ENCODE data around the gene NFIC. TPM values are rescaled to one million over a fixed set of nuclear protein-coding genes. Genes with fewer than 3 reads are reported as not detected.
"Not testable (repeated sequence)": the region's sequence is repeated elsewhere in the genome, so short reads cannot be mapped to it uniquely, and the experiment has no call there.

NFIC gene
- total and polyA plus RNA-seq, 3 donors from 2014 or later: 56.5 to 127 (median 113) TPM

DNA sequence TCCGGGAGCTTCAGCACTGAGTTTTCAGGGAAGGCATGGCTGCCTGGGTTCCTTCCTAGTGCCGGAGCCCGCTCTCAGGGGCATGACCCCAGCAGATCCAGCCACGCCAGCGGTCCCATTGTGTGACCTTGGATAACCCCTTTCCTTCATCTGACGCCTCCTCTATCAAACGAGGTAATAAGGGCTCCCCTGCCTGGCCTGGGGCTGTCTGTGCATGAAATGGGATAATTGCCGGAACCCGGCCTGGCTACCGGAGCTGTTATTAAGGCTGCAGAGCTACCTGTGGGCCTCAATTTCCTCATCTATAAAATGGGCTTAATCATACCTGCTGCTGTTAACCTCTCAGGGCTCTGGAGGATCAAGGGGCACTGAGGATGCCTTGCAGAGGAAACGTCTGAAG, 18.3 kb upstream of the NFIC start:
- Histone ChIP-seq H3K4me1 (peaks cover 22% of the 10 kb centered on the region), H3K36me3 (ENCODE audit: low read depth, missing control alignments) (no peaks in the 10 kb centered on the region), H3K9me3 (no peaks in the 10 kb centered on the region), H3K4me3 (no peak overlapping the region), H3K27me3 (no peaks in the 10 kb centered on the region), H3K27ac (no peak overlapping the region)
- intact Hi-C loops (cut with DNase I; ENCODE audit: low total_unique reads): no loop called here
- TF ChIP-seq POLR2A (IDR thresholded peaks at IDR 0.05): no peak
- WGBS, 2 donors: 63 to 93% methylated on average over 8 to 11 of the region's 11 CpGs
- no peak for DNase-seq

DNA sequence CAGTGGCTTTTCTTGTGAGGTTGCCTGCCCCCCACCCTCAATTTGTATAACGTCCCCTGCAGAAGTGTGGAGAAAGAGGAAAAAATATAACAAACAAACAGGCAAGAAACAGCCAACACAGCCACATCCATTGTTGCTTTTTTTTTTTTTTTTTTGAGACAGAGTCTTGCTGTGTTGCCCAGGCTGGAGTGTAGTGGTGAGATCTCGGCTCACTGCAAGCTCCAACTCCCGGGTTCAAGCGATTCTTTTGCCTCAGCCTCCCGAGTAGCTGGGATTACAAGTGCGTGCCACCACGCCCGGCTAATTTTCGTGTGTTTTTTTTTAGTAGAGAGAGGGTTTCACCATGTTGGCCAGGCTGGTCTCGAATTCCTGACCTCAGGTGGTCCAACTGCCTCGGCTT, 17.9 kb upstream of the NFIC start:
- intact Hi-C loops (cut with DNase I; ENCODE audit: low total_unique reads); H3K9me3 ChIP-seq; H3K27ac ChIP-seq; DNase-seq; H3K36me3 ChIP-seq (ENCODE audit: low read depth, missing control alignments); H3K4me3 ChIP-seq; H3K27me3 ChIP-seq: not testable (repeated sequence)
- WGBS, 2 donors: 91% methylated on average over 11 of the region's 11 CpGs
- peaks cover 17% of the 10 kb centered on the region for H3K4me1 ChIP-seq

DNA sequence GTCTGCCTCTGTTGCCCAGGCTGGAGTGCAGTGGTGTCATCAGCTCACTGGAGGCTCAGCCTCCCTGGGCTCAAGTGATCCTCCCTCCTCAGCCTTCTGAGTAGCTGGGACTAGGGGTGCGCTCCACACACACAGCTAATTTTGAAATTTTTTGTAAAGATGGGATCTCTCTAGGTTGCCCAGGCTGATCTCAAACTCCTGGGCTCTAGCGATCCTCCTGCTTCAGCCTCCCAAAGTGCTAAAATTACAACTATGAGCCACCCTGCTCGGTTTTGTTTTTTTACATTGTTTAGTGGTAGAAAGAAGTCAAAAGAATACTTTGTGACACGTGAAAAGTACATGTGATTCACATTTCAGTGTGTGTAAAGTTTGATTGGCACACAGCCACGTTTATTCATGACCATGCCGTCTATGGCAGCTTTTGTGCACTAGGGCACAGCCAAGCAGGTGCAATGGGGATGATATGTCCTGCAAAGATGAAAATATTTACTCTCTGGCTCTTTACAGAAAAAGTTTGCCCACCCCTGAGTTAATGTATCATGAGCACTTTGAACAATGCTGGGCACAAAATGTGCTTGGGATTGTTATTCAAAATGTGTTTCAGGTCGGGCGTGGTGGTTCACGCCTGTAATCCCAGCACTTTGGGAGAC, 16.2 kb upstream of the NFIC start:
- 59 to 71% methylated on average over 9 of the region's 9 CpGs for WGBS, 2 donors
- no peak for DNase-seq
- Histone ChIP-seq H3K27me3 (no peaks in the 10 kb centered on the region), H3K4me1 (peaks cover 12% of the 10 kb centered on the region), H3K9me3 (no peaks in the 10 kb centered on the region), H3K27ac (no peak overlapping the region), H3K4me3 (no peak overlapping the region), H3K36me3 (ENCODE audit: low read depth, missing control alignments) (no peaks in the 10 kb centered on the region)
- TF ChIP-seq, protein P1, sequence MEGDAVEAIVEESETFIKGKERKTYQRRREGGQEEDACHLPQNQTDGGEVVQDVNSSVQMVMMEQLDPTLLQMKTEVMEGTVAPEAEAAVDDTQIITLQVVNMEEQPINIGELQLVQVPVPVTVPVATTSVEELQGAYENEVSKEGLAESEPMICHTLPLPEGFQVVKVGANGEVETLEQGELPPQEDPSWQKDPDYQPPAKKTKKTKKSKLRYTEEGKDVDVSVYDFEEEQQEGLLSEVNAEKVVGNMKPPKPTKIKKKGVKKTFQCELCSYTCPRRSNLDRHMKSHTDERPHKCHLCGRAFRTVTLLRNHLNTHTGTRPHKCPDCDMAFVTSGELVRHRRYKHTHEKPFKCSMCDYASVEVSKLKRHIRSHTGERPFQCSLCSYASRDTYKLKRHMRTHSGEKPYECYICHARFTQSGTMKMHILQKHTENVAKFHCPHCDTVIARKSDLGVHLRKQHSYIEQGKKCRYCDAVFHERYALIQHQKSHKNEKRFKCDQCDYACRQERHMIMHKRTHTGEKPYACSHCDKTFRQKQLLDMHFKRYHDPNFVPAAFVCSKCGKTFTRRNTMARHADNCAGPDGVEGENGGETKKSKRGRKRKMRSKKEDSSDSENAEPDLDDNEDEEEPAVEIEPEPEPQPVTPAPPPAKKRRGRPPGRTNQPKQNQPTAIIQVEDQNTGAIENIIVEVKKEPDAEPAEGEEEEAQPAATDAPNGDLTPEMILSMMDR (IDR thresholded peaks at IDR 0.05): no peak
- no peak for TF ChIP-seq POLR2A (IDR thresholded peaks at IDR 0.05)
- intact Hi-C loops (cut with DNase I; ENCODE audit: low total_unique reads): no loop called here

DNA sequence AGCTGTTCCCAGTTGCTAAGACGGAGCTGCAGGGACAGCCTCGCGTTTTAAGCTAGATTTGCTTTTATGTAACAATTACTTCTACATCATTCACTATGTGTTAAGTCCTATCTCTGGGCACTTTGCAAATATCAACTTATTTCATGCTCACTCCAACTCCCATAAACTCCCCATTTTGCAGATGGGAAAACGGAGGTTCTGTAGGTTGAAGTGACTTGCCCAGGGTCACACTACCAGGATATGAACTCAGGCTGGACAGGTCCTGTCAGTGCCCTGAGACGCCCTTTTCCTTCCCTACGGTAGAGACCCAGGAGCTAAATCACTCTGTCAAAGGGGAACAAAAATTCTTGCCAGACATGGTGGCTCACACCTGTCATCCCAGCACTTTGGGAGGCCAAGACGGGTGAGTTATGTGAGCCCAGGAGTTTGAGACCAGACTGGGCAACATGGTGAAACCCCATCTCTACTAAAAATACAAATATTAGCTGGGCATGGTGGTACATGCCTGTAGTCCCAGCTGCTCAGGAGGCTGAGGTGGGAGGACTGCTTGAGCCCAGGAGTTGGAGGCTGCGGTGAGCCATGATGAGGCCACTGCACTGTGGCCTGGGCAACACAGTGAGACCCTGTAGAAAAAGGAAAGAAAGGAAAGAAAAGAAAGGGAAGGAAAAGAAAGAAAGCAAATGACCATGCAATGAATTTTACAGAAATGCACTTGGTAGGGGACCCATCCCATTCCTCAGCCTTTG, 14.5 kb upstream of the NFIC start:
- Histone ChIP-seq H3K27me3 (no peaks in the 10 kb centered on the region), H3K4me1 (peaks cover 4% of the 10 kb centered on the region), H3K36me3 (ENCODE audit: low read depth, missing control alignments) (no peaks in the 10 kb centered on the region), H3K9me3 (no peaks in the 10 kb centered on the region), H3K27ac (no peak overlapping the region), H3K4me3 (no peak overlapping the region)
- 78 to 81% methylated on average over 8 of the region's 8 CpGs for WGBS, 2 donors
- intact Hi-C loops (cut with DNase I; ENCODE audit: low total_unique reads): no loop called here
- TF ChIP-seq, protein P1 (IDR thresholded peaks at IDR 0.05): no peak
- TF ChIP-seq POLR2A (IDR thresholded peaks at IDR 0.05): no peak
- no peak for DNase-seq

DNA sequence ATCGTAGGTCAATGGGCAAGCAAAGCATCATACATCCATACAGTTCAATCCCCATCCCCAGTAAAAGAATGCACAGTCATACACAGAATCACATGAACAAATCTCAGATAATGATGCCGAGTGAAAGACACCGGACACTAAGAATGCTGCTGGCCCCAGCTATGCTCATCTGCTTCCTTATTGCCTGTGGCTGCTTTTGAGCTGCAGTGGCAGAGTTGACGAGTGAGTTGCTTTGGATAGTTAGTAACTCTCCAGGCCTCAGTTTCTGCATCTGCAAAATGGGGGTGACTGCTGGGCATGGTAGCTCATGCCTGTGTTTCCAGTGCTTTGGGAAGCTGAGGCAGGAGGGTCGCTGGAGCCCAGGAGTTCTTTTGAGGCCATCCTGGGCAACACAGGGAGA, 12.9 kb upstream of the NFIC start:
- no peak overlapping the region for H3K27ac ChIP-seq

More for the DNA sequence above, 12.9 kb upstream of the NFIC start:
- Histone ChIP-seq H3K4me1 (peaks cover 9% of the 10 kb centered on the region), H3K36me3 (ENCODE audit: low read depth, missing control alignments) (no peaks in the 10 kb centered on the region), H3K27me3 (no peaks in the 10 kb centered on the region), H3K4me3 (no peak overlapping the region), H3K9me3 (no peaks in the 10 kb centered on the region)
- 39 to 43% methylated on average over 5 of the region's 5 CpGs for WGBS, 2 donors
- intact Hi-C loops (cut with DNase I; ENCODE audit: low total_unique reads): no loop called here
- TF ChIP-seq POLR2A (IDR thresholded peaks at IDR 0.05): no peak
- TF ChIP-seq, protein P1 (IDR thresholded peaks at IDR 0.05): no peak
- DNase-seq: no peak
